GM10266 (cell line): ENCODE measurements around the gene GNAL.

ENCODE experiments used
- DNase-seq: peaks from one replicate; pipeline ENCODE4 v3.0.0; 2012; ENCODE audit errors: extremely low spot score
- CTCF ChIP-seq: IDR thresholded peaks from 2 replicates; pipeline ENCODE4 v1.5.1; 2012; ENCODE audit warnings: mild to moderate bottlenecking, low read depth; ENCODE audit not compliant: control insufficient read depth, insufficient read depth; ENCODE audit errors: missing control alignments

Gene GNAL

GRCh38 chr18:11808001-11808855 lies 119.2 kb downstream of the GNAL start:
- no peak for TF ChIP-seq CTCF
- DNase-seq, result no peak

- no peak for TF ChIP-seq CTCF
- no peak for DNase-seq
Measured at GRCh38 chr18:11809895-11810294, 120.8 kb downstream of the GNAL start.

GRCh38 chr18:11810379-11810778 lies 121.3 kb downstream of the GNAL start:
- no peak for TF ChIP-seq CTCF
- no peak for DNase-seq

GRCh38 chr18:11811009-11811408 lies 121.9 kb downstream of the GNAL start:
- TF ChIP-seq CTCF, result no peak
- DNase-seq, result no peak

GRCh38 chr18:11817229-11817628 lies 128.2 kb downstream of the GNAL start:
- no peak for TF ChIP-seq CTCF
- no peak for DNase-seq

- no peak for TF ChIP-seq CTCF
- DNase-seq, result no peak
Measured at GRCh38 chr18:11818486-11819203, 129.6 kb downstream of the GNAL start.

GRCh38 chr18:11819938-11820337 lies 130.9 kb downstream of the GNAL start:
- no peak for DNase-seq
- TF ChIP-seq CTCF, result no peak
